PC-3 (cell line): Measurements from ENCODE around the gene KCNC1.

Source experiments
- CTCF ChIP-seq: fragments of 300-600 bp; sonication (generic); conservative IDR thresholded peaks from 2 replicates; pipeline ENCODE4 v1.5.1; 2017; ENCODE audit warnings: antibody characterized with exemption, low read depth, mild to moderate bottlenecking, low read length
- EZH2 ChIP-seq: fragments of 300-600 bp; sonication (generic); IDR thresholded peaks from one replicate; pipeline ENCODE4 v1.6.1; 2017; ENCODE audit warnings: antibody characterized with exemption, mild to moderate bottlenecking, low read length; ENCODE audit not compliant: unreplicated experiment
- EZH2phosphoT487 ChIP-seq: fragments of 300-600 bp; sonication (generic); IDR thresholded peaks from 2 replicates; pipeline ENCODE4 v1.6.1; 2018; ENCODE audit warnings: mild to moderate bottlenecking, antibody characterized with exemption, low read length, borderline replicate concordance

GRCh38 chr11:17730608-17731462 is 3.7 kb upstream of the KCNC1 start:
- TF ChIP-seq CTCF, result peak; percentile 71
- TF ChIP-seq EZH2, result no peak
- no peak for TF ChIP-seq EZH2phosphoT487
